Lung (tissue), 12 donors: ENCODE data around the gene LITAF. TPM values are rescaled to one million over a fixed set of nuclear protein-coding genes. Genes with fewer than 3 reads are reported as not detected.

ENCODE experiments used
- ATAC-seq: fragments of 200-7000 bp; cut with Tn5 transposase; one replicate; pipeline ENCODE4 v1.9.1; 2020; ENCODE audit warnings: moderate number of reproducible peaks; ENCODE audit not compliant: insufficient read depth, low FRiP score
- DNase-seq, 3 donors: peaks; one replicate each; pipeline ENCODE4 v3.0.0-alpha.2; 2013 to 2017
- H3K27ac ChIP-seq, 2 donors: one replicate each; pipeline ENCODE4 v1.5.1; 2013; ENCODE audit warnings: mild to moderate bottlenecking in 2 of 2, moderate library complexity in 2 of 2, control low read depth in 1 of 2, inconsistent platforms in 1 of 2, low read depth in 1 of 2, low read length in 1 of 2
- H3K27me3 ChIP-seq, 3 donors: one replicate each; pipeline ENCODE4 v1.5.1; 2013; ENCODE audit warnings: low read length in 2 of 3; ENCODE audit not compliant: control insufficient read depth in 3 of 3, insufficient read depth in 3 of 3
- H3K36me3 ChIP-seq, 4 donors: one replicate each; pipeline ENCODE4 v1.5.1; 2013; ENCODE audit warnings: low read length in 4 of 4, mild to moderate bottlenecking in 1 of 4, moderate library complexity in 1 of 4; ENCODE audit not compliant: control insufficient read depth in 4 of 4, insufficient read depth in 4 of 4
- H3K4me1 ChIP-seq, 5 donors: one replicate each; pipeline ENCODE4 v1.5.1; 2013; ENCODE audit warnings: low read length in 5 of 5, mild to moderate bottlenecking in 2 of 5, moderate library complexity in 1 of 5; ENCODE audit not compliant: control insufficient read depth in 5 of 5, insufficient read depth in 5 of 5
- H3K4me3 ChIP-seq: one replicate; pipeline ENCODE4 v1.5.1; 2013; ENCODE audit warnings: mild to moderate bottlenecking, control low read depth, moderate library complexity
- H3K9ac ChIP-seq, 2 donors: one replicate each; pipeline ENCODE4 v1.5.1; 2013; ENCODE audit warnings: low read length in 2 of 2, control low read depth in 1 of 2; ENCODE audit not compliant: insufficient read depth in 1 of 2
- H3K9me3 ChIP-seq, 4 donors: one replicate each; pipeline ENCODE4 v1.5.1; 2013; ENCODE audit warnings: low read length in 3 of 4, mild to moderate bottlenecking in 1 of 4, moderate library complexity in 1 of 4; ENCODE audit not compliant: control insufficient read depth in 4 of 4, insufficient read depth in 3 of 4
- CTCF ChIP-seq: IDR thresholded peaks from 2 replicates; pipeline ENCODE4 v1.5.1; 2012; ENCODE audit warnings: mild to moderate bottlenecking; ENCODE audit errors: control extremely low read depth, extremely low read depth
- WGBS, 2 donors: extraction: QIAGEN DNeasy Blood & Tissue Kit; methylation state at CpG; one replicate each; pipeline ENCODE4 v1.1.7; 2013; 5-methylcytosine and 5-hydroxymethylcytosine counted together
- polyA plus RNA-seq, 2 donors: library from polyadenylated mRNA; stranded (reverse); fragments of 200-250 nt; gene quantifications; one replicate each; pipeline ENCODE4 v1.2.1, GENCODE V29; 2013
- total RNA-seq, 2 donors: library from RNA; depleted of rRNA in 1 of 2; stranded (reverse); fragments of >200 nt in 1 of 2; gene quantifications; one replicate each; pipeline ENCODE4 v1.2.1, GENCODE V29; 2014 to 2021
- donor health status: control.
- donor health status: control.
- donor health status: Bipolar disorder and iron deficiency.
- donor health status: healthy.
- donor health status: DM: yes; HTN: yes; CAD: no.

The LITAF gene
- total and polyA plus RNA-seq, 4 donors = 66.4 to 406 (median 146) TPM

GRCh38 chr16:11624205-11624604 is 37.5 kb upstream of the LITAF start:
- Histone ChIP-seq H3K27ac (no peak overlapping the region), H3K9me3 (peaks cover 0 to 5% (median 0%) of the 10 kb centered on the region in 4 donors), H3K36me3 (no peaks in the 10 kb centered on the region), H3K27me3 (no peaks in the 10 kb centered on the region), H3K4me1 (peaks cover 0 to 40% (median 8%) of the 10 kb centered on the region in 5 donors), H3K4me3 (no peak overlapping the region), H3K9ac (no peak overlapping the region)
- no peak for DNase-seq
- ATAC-seq = no peak
- 87 to 89% methylated on average over 4 of the region's 4 CpGs for WGBS, 2 donors
- no peak for TF ChIP-seq CTCF

- Histone ChIP-seq H3K36me3 (no peaks in the 10 kb centered on the region), H3K9ac (peak overlapping the region in 1 of 2 donors; percentile 65), H3K9me3 (peaks cover 0 to 5% (median 0%) of the 10 kb centered on the region in 4 donors), H3K27ac (peak overlapping the region in 1 of 2 donors; percentile 79), H3K27me3 (no peaks in the 10 kb centered on the region), H3K4me3 (no peak overlapping the region), H3K4me1 (peaks cover 0 to 29% (median 6%) of the 10 kb centered on the region in 5 donors)
- DNase-seq (peak; percentile 94 to 97 (median 97)), ATAC-seq (no peak)
- TF ChIP-seq CTCF = no peak
- 24 to 28% methylated on average over 19 of the region's 19 CpGs for WGBS, 2 donors
Observed at GRCh38 chr16:11621920-11622651, 35.4 kb upstream of the LITAF start.

- Histone ChIP-seq H3K36me3 (no peaks in the 10 kb centered on the region), H3K27ac (peak overlapping the region in 1 of 2 donors; percentile 8), H3K9me3 (peaks cover 0 to 5% (median 0%) of the 10 kb centered on the region in 4 donors), H3K4me3 (no peak overlapping the region), H3K4me1 (peaks cover 0 to 29% (median 6%) of the 10 kb centered on the region in 5 donors), H3K27me3 (no peaks in the 10 kb centered on the region), H3K9ac (peak overlapping the region in 1 of 2 donors; percentile 14)
- WGBS, 2 donors = 22 to 31% methylated on average over 6 of the region's 6 CpGs
- no peak for TF ChIP-seq CTCF
- no peak for DNase-seq
- no peak for ATAC-seq
Observed at GRCh38 chr16:11621539-11621919, 34.8 kb upstream of the LITAF start.
